ENCODE data around the gene PLCL1. TPM values are rescaled to one million over a fixed set of nuclear protein-coding genes. Genes with fewer than 3 reads are reported as not detected.

PLCL1 gene
- total RNA-seq, 2 donors from 2014 or later = 6.7 to 6.8 TPM

GRCh38 chr2:198077477-198077876, 273.1 kb downstream of the PLCL1 start:
- Histone ChIP-seq H3K9me3 (no peaks in the 10 kb centered on the region), H3K27ac (no peak overlapping the region), H3K27me3 (replicated peaks; ENCODE audit: insufficient read depth) (no peaks in the 10 kb centered on the region), H3K36me3 (no peaks in the 10 kb centered on the region), H3K4me1 (replicated peaks) (no peaks in the 10 kb centered on the region), H3K4me3 (no peak overlapping the region)
- no peak for DNase-seq (ENCODE audit: low spot score)
- WGBS = 100% methylated on average over 1 of the region's 1 CpG
- intact Hi-C loops (cut with DNase I) = no loop called here
- TF ChIP-seq POLR2AphosphoS5 (IDR thresholded peaks at IDR 0.05) (no peak), CTCF (IDR thresholded peaks at IDR 0.05) (no peak), POLR2A (IDR thresholded peaks at IDR 0.05) (no peak)

- intact Hi-C loops (cut with DNase I) = no loop called here
- TF ChIP-seq CTCF (IDR thresholded peaks at IDR 0.05) (no peak), POLR2AphosphoS5 (IDR thresholded peaks at IDR 0.05) (no peak), POLR2A (IDR thresholded peaks at IDR 0.05) (no peak)
- Histone ChIP-seq H3K27ac (no peak overlapping the region), H3K27me3 (replicated peaks; ENCODE audit: insufficient read depth) (no peaks in the 10 kb centered on the region), H3K36me3 (no peaks in the 10 kb centered on the region), H3K4me3 (no peak overlapping the region), H3K9me3 (no peaks in the 10 kb centered on the region), H3K4me1 (replicated peaks) (no peaks in the 10 kb centered on the region)
- 73% methylated on average over 2 of the region's 2 CpGs for WGBS
- no peak for DNase-seq (ENCODE audit: low spot score)
Observed at GRCh38 chr2:198080879-198081765, 276.7 kb downstream of the PLCL1 start.

- no peak for DNase-seq (ENCODE audit: low spot score)
- Histone ChIP-seq H3K4me3 (no peak overlapping the region), H3K9me3 (no peaks in the 10 kb centered on the region), H3K27ac (no peak overlapping the region), H3K36me3 (no peaks in the 10 kb centered on the region), H3K27me3 (replicated peaks; ENCODE audit: insufficient read depth) (no peaks in the 10 kb centered on the region), H3K4me1 (replicated peaks) (no peaks in the 10 kb centered on the region)
- TF ChIP-seq CTCF (IDR thresholded peaks at IDR 0.05) (no peak), POLR2AphosphoS5 (IDR thresholded peaks at IDR 0.05) (no peak), POLR2A (IDR thresholded peaks at IDR 0.05) (no peak)
- WGBS = 92% methylated on average over 6 of the region's 6 CpGs
- intact Hi-C loops (cut with DNase I) = no loop called here
Observed at GRCh38 chr2:198084156-198084555, 279.8 kb downstream of the PLCL1 start.

- no peaks in the 10 kb centered on the region for H3K9me3 ChIP-seq
- intact Hi-C loops (cut with DNase I) = no loop called here
- H3K27ac ChIP-seq = no peak overlapping the region
- H3K4me1 ChIP-seq (replicated peaks) = no peaks in the 10 kb centered on the region
- DNase-seq (ENCODE audit: low spot score) = no peak
- H3K36me3 ChIP-seq = no peaks in the 10 kb centered on the region
- no peak overlapping the region for H3K4me3 ChIP-seq
- TF ChIP-seq POLR2A (IDR thresholded peaks at IDR 0.05) (no peak), POLR2AphosphoS5 (IDR thresholded peaks at IDR 0.05) (no peak), CTCF (IDR thresholded peaks at IDR 0.05) (no peak)
- WGBS = 87% methylated on average over 2 of the region's 2 CpGs
- H3K27me3 ChIP-seq (replicated peaks; ENCODE audit: insufficient read depth) = no peaks in the 10 kb centered on the region
Observed at GRCh38 chr2:198096002-198096401, 291.6 kb downstream of the PLCL1 start.

GRCh38 chr2:198096965-198097364, 292.6 kb downstream of the PLCL1 start:
- DNase-seq (ENCODE audit: low spot score) = no peak
- TF ChIP-seq CTCF (IDR thresholded peaks at IDR 0.05) (no peak), POLR2AphosphoS5 (IDR thresholded peaks at IDR 0.05) (no peak), POLR2A (IDR thresholded peaks at IDR 0.05) (no peak)
- Histone ChIP-seq H3K27ac (no peak overlapping the region), H3K4me1 (replicated peaks) (no peaks in the 10 kb centered on the region), H3K4me3 (no peak overlapping the region), H3K9me3 (no peaks in the 10 kb centered on the region), H3K36me3 (no peaks in the 10 kb centered on the region), H3K27me3 (replicated peaks; ENCODE audit: insufficient read depth) (no peaks in the 10 kb centered on the region)
- intact Hi-C loops (cut with DNase I) = no loop called here
- 70% methylated on average over 2 of the region's 2 CpGs for WGBS

All from prostate gland (tissue), 2 donors.